Fibroblast of skin of right biceps (primary cell): Measurements from ENCODE around the gene RNF220.
A peak's percentile ranks its signal among the peaks of the same experiment; 100 is the strongest.

Source experiments
- DNase-seq: peaks from one replicate; pipeline ENCODE4 v3.0.0-alpha.2; 2013

Gene RNF220

DNA sequence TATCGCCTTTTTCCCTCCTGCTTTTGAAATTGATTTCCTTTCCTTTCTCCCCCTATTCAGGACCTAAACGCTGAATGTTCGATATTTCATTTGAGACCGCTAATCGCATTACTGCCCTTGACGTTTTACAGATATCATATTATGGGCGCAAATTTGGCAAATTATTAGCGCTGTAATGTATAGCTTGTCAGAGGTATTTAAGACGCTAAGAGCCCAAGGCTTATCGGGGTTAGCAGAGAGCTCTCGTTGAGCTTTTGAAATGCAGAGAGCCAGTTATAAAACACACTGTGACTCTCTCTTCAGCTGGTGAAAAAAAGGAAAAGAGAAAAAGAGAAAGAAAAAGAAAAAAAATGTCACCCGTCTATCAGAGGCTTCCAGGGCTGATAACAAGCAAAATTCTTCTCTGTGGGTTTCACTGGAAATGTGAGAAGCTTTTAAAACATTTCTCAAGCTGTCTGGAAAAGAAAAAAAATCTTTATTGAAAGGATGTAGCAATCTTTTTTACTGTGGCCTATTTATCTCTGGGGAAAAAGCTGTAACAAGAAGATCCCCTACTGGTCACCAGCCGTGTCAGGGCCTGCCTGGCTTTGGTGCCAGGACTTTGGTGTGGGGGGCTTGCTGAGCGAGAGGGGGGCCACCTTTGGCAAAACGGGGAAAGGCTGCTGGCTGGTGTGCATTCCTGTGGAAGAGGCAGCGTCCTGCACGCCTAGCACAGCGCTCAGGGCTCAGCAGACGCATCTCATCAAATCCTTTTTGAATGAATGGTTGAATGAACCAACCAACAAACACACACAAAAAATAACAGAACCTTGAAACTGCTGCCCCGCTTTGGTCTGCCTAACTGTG, 119.8 kb downstream of the RNF220 start:
- DNase-seq = no peak

DNA sequence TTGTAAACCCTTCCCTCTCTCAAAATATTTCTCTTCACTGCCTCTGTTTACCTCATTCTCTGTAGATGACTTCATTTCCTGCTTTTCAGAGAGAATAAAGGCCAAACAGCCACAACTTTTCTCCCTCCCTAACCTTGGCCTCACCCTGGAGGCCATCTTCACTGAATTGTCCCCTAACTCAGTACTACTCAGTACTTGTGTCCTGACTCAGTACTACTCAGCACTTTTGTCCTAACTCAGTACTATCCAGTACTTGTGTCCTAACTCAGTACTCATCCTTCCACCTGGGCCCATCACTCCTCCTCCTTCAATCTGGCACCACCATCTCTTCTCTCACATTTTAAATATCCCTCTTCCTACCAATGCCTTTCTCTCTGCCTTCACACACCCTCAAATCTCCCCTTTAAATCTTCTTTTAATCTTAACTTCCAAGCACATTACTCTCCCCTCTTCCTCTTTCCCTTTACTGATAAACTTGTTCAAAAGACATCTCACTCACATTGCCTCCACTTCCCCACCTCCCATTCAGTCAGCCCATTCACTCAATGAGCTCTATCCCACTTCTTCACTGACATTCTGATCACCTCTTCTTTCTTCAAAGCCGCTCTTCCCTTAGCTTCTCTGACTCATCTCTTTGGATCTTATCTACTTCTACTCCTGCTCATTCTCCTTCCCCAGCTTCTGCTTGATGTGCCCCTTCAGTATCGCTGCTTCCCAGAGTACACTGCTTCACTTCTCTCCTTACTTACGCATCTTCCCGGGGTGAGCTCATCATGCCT, 121.4 kb downstream of the RNF220 start:
- DNase-seq = no peak

DNA sequence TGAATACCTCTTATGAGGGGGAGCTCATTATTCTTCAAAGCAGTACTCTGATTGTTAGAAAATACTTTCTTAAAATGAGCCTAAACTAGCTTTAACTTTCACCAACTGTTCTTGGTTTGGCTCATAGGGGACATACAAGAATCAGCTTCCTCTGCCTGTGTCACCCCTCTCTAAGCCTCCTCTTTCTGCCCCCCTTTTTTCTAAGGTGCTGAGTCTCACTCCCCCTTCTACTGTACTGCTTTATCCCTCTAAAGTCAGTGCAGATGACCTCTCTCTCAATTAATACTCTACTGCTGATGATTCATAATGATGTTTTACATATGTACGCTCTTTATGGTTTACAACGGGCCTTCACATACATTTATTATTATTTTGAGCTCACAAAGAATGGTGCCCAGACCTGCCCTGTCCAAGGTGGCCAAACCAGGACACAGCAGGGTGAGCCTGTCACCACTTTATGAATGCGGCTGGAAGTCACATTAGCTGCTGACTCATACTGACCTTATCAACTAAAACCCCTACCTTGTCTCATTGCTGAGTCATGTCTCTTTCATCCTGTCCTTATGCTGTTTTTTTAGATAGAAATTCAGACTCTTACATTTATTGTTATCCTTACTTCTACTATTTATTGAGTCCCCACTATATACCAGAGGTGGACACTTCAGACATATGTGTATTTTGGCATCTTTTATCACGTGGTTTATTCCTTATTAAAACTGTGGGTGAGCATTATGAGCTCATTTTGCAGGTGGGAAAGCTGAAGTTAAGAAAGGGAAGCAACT, 126.9 kb downstream of the RNF220 start:
- DNase-seq = peak; percentile 16

DNA sequence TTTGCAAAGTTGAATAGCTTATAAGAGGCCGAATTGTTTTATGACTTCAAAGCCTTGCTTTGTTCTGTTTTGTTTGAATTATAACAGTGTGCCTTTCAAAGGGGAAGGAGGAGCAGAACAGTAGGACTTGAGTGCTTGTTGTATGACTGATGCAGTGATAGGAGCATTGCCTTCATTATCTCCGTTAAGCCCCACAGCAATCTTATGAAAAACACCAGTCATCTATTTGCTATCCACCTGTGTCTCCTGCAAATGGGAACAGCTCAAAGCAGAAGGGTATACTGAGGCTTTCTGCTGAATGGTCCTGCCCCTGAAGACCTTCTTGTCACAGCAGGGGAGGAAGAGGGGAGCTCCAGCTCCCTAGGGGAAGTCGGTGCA, 127.5 kb downstream of the RNF220 start:
- no peak for DNase-seq

DNA sequence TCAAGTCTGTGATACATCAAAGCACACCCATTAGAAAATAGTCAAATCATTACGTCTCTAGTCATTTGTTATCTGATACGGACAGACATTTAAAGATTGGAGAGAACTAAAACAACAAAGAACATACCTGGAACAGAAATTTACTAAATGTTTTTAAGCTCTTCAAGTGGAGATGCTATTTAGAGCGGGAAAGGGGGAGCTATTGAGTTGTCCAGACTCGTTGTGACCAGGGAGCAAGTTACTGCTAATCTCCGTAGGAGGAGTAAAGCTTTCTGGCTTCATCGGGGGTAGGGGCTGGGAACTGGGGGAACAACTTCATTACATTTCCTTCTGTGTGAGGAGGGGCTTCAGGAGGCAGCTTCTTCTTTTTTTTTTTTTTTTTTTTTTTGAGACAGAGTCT, 129.7 kb downstream of the RNF220 start:
- DNase-seq = no peak

DNA sequence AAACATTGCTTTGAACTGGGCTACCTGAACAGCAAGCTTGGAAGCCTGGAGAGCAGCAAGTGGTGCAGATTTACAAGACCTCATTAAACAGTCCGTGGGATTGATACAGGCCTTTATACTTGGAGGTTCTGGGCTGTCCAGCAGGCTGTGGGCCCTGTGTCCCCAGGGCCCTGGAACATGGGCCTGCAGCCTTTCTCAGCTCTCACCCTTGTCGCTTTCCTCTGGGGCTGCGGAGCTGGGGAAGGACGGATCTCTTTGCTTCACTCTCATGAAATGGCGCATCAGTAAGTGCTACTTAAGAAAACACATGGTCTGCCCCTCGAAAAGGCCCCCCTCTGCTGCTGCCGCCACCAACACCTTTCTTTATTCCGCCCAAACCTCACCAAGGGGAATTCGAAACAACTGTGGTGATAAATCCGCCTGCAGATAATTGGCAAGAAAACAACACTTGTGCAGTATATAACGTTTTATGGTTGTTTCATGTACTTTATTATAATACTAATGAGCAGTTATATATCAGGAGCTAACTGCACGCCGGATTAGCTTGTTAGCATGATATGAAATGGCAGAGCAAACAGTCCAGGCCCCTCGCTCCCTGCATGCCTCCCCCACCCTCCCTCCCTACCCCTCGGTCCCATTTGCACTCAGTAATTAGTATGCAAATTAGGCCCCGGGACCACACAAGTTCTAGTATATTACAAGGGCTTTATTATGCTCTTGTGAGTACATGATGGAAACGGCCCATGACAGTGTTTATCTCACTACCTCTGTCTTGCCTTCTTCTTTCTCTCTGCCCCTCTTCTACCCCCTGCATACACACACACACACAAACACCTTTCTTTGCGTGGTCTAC, 131.5 kb downstream of the RNF220 start:
- DNase-seq = no peak

DNA sequence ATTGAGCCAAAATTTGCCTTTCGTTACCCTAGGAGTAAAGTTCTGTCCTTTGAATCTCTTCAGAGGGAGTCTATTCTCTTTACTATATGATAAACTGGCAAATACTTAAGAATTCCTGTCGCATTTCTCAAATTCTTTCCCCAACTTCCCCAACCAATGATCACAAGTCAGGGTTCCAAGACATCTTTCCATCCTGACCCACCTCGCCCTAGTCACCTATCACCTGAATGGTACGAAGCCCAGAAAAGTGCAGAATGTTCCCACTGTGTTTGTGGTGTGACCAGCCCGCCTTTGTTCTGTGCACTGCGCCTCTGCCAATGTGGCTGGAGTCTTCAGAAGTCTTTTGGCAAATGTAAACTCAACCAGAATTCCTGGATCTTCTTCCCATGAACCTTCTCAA, 132.5 kb downstream of the RNF220 start:
- DNase-seq = no peak

DNA sequence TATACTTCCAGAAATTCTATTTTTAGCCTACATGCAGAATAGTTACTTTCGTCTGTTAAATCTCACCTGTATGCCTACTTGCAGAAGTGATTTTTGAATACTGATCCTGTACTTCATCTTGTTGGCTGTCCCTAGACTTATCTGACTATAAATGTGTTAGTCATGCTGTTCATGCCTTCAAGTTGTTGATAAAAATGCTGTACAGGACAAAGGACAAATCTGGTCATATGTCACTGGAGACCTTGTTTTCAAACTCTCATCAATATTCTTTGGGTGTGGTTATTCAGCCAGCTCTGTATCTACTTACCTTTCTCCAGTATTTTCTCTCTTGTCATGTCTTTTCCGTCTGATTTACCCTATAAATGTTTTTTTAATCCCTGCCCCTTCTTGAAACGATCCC, 132.9 kb downstream of the RNF220 start:
- no peak for DNase-seq

DNA sequence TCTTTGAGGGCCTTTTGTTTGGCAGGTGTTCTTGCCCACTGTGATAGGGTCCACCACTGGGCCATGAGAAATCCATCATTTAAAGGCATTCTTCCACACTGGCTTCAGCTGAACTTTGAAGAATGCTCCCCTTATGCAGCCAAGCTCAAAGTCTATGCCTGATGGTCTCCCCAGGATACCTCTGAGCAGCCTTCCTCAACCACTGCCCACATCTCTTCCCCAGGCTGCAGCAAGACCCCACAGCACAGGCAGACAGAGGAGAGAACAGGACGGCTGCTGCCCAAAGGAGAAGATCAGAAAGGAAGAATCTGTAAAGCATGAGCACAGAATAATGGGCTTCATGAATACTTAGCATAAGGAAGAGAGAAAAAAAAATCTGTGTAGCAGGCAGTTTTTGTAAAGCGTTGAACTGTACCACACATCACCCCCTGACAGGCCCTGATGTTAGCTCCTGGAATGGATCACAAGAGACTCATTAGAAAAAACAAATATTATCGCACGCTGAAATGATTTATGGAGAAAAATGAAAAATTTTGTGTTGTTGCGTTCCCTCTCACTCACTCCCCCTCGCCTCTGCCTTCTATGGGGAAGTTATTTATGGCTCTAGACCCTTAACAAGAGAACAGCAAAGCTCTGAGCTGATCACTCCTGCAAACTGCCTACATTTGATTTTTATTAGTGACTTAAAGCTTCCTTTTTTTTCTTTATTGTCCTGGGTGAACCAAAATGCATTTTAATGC, 135.1 kb downstream of the RNF220 start:
- DNase-seq = no peak

DNA sequence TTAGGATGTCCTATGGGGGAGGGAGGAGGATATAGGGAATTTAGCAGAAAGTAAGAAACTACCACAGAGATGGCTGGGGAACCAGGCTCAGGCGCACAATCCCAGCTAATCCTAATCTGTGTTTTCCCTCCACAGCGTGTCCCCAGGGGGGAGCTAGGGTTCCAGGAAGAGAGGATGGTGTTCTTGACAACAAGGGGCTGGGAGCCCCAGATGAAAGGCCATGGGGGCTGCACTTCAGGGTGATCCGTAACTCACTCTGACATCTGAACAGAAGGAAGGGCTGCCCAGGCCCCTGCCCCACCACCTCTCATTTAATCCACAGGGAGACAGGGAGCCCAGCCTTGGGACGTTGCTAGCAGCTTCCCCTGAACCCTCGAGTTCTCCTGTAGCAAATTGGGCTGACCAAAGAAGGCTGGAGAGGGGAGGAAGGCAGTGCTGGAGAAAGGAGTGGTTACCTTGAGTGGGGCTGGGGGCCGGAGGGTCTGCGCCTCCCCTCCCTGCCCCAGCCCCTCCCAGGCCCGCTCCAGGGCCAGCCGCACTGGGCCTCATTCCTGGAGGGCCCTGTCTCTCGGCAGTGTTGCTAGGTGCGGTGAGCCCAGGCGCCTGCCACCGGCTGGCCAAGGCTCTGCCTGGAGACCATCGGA, 137.5 kb downstream of the RNF220 start:
- DNase-seq = no peak

DNA sequence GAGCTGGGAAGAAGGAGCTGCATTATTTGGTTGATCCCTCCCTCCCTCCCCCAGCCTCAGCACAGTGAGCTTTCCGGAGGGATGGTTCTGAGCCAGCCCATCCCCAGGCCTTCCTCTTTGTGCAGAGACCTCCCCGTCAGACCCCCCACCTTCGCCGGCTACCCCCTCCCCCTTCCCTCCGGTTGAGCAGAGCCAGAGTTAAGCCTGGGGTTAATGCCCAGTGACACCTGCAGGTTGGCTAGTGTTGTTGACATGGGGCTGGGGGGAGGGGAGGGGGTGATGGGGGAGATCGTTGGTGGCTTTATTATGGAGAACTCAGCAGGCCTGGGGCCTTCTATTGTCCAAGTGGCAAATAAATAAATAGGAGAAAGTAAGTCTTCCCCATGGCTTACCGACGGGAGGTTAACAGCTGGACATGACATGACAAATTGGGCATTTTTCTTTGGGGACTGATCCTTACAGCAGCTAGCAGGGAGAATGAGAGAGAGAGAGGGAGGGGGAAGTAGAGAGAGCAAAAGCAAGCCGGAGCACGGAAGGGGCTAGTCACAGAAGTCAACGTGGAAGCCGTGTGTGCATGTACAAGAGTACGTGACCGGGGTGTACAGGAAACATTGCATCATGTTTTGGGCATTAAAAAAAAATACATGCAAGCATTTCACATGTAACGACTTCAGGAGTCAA, 138.1 kb downstream of the RNF220 start:
- DNase-seq = no peak

DNA sequence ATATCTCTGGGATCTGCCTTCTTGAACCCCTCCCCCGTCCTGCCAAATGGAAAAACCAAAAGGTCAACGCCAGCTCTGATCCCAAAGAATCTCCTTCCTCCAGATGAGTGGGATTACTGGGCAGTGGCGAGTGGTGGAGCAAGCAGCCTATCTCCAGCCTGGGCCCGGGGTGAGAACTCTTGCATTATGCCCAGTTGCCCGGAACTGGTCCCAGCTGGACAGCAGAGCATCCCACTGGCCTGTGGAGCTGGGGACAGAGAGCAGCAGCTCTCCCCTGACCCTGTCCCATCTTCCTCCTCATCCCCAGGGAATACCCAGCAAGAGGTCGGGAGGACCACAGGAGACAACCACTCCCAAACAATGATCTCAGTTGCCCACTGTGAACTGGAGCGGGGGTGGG, 138.7 kb downstream of the RNF220 start:
- no peak for DNase-seq

DNA sequence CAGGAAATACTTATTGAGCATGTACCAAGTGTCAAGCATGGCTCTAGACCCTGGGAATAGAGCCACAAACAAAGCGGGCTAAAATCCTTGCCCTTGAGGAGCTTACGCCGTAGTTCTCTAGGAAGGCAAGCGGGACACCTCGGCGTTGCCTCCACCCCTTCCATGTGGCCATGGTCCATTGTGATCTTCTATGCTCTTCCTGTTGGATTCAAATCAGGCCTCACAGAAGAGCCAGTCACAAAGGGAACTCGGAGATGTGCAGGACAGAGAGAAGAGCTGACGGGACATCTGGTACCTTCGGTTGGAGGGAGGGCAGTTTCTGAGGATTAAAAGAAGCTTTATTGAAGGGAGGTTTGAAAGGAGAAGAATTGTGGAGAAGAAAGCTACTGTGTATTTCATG, 139.9 kb downstream of the RNF220 start:
- DNase-seq = no peak

DNA sequence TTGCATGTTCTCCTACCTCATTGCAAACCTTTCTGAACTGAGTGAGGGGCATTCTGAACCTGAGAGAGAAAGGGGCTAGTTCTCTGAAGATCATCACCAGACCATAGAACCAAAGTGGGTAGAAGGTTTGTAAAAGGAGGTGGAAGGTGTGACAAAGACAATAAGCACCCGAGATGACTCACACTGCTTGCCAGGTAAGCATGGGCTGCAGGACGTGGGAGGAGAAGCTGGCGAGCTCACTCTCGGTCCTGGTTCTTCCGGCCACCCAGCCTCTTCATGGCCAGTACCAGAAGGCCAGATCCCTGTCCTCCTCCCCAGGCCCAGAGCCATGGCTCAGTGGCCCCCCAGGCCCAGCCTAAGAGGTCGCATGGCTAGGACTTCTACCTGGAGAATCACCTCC, 140.9 kb downstream of the RNF220 start:
- no peak for DNase-seq

DNA sequence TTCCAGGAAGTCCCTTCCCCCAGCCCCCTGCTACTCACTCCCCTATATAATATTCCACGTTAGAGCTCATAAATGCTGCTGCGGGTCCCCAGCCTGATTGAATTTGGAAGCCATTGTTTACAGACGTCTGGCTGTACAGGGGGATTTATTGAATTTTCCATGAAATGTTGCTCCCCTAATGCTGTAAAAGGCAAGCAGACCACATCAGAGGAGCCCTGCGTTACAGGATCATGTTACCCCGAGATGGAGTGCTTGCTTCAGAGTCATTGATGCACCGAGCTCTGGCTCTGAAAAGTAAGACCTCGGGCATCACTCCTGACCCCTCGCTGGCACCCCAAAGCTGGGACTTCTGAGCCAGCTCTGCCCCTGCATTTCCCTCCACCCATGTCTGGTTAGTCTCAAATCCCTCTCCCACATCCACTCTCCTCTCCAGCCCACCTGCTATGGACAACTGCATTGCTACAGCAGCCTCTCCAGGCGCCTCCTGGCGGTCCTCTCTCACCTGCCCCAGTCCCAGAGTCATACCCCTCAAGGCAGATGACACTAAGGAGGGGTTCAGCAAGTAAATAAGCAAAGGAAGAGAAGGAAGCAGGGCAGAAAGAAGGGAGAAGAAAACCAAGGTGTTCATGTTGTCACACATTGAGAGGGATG, 141.5 kb downstream of the RNF220 start:
- DNase-seq = no peak

DNA sequence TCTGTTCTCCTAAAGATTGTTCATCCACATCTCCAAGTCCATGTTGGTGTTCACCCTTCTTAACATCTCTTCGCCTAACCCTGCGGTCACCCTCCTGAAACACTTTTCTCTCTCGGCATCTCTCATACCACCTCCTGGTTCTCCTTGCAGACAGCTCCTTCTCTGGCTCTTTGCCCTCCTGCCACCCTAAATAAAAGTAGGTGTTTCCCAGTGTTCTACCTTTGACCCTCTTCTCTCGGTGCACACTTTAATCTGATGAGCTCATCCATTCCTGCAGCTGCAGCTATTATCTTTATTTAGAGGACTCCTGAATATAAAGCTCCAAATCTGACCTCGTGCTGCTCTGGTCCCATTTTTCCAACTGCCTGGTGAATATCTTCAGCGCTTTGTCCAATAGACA, 142.3 kb downstream of the RNF220 start:
- no peak for DNase-seq

DNA sequence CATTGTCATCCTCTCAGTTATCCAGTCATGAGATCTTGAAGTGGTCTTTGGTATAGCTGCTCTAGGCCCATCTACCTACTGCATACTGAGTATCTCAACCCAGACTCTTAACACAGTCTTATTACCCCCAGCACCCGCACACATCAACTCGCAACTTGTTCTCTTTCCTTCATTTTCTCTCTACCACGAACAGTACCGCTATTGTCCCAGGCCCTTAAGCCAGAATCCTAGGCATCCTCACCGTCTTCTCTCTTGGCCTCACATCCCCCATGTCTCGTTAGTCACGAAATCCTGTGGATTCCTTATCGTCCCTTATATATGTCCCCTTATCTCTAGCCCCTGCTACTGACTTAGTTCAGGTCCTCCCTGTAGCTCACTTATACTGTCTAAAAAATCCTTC, 142.8 kb downstream of the RNF220 start:
- no peak for DNase-seq

DNA sequence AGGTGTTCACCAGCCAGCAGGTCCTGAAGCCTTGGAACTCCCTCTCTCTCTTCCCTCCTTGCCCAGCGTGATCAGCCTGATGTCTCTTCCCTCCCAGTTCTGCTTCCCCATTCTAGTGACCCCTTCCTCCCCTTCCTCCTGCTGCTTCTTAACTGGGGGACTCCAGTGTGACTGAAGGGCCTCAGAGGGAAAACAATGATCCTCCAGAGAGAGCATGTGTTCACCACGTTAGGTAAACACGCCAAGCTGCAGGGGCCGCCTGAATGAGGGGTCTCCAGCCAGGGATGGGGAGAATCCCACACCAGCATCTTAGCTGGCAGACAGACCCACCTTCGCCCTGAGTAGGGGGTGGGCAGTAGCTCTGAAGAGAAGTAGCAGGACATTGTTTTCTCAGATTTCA, 144.5 kb downstream of the RNF220 start:
- DNase-seq = no peak

DNA sequence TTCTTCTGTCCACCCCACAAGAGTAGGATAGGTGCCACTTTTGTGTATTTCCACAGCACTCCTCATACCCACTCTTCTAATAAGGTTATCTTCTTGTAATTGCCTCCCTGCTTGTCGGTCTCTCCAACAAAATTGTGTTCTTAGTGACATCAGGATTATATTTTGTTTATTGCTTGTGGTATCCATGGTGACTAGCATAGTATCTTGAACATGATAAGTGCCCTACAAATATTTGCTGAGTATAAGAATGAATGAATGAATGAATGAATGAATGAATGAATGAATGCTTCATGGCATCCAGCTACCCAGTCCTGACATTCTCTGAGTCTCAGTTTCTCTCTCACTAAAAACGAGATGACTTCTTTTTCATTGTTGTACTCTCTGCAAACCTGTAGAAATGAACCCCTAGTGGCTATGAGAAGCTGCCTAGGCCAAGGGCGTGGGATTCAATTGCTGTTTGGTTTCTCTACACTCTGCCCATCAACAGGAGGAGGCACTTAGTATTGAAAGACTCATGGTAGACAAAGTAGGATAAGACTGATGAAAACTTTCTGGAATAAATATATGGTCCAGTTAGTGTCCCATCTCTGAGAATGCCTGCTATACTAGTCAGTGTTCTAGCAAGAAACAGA, 148.2 kb downstream of the RNF220 start:
- no peak for DNase-seq

DNA sequence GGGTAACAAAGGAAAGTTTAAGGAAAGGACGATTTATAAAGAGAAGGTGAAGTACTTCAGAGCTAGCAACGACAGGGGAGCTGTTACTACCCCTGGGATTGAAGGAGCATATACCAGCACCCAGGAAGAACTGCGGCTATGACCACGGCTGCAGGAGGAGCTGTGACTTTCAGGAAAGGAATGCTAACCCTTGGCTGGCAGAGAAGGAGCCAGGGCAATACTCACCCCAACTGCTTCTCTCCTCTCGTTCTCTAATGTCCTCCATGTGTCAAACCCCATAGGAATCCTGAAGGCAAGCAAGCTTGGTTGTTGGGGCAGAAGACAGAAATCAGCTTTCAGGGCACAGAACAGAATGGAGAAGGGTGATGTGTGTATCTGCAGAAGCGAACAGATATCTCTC, 148.7 kb downstream of the RNF220 start:
- peak; percentile 41 for DNase-seq
